ENCODE measurements around the gene HIVEP2. TPM values are rescaled to one million over a fixed set of nuclear protein-coding genes. Genes with fewer than 3 reads are reported as not detected.

HIVEP2 gene
- polyA plus RNA-seq, 2 of the 4 experiments (the other 2 are of a cell fraction), result 2.2 to 2.6 TPM

DNA sequence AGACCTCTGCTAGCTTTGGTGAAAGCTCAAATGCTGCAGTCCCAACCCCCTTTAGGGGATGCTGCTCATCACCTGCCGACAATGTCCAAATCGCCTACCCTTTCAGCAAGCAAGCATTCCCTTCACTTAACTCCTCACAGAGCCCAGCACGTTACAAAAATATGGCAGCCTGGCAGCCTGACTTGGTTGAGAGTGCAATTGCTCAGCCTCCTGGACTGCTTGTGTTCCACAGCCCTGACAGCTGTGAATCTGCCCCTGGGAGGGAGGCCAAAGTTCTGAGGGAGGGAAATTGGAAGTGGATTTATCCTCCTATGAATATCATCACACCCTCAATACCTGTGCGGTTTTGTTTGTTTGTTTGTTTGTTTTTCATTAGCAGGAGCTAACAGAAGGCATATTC lies 231.0 kb downstream of the HIVEP2 start (continued):
- TF ChIP-seq, protein P1, sequence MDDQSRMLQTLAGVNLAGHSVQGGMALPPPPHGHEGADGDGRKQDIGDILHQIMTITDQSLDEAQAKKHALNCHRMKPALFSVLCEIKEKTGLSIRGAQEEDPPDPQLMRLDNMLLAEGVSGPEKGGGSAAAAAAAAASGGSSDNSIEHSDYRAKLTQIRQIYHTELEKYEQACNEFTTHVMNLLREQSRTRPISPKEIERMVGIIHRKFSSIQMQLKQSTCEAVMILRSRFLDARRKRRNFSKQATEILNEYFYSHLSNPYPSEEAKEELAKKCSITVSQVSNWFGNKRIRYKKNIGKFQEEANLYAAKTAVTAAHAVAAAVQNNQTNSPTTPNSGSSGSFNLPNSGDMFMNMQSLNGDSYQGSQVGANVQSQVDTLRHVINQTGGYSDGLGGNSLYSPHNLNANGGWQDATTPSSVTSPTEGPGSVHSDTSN (IDR thresholded peaks at IDR 0.05), result no peak
- no peak for TF ChIP-seq MAZ (IDR thresholded peaks at IDR 0.05; ENCODE audit: borderline replicate concordance, low read depth, low read length)
- no peak for TF ChIP-seq NPAS2 (CRISPR knock-in tag; IDR thresholded peaks at IDR 0.05; ENCODE audit: borderline replicate concordance)
- no peak for TF ChIP-seq CEBPB (IDR thresholded peaks at IDR 0.05)
- TF ChIP-seq MAFK (IDR thresholded peaks at IDR 0.05; ENCODE audit: partially characterized antibody), result no peak
- TF ChIP-seq, protein P2, sequence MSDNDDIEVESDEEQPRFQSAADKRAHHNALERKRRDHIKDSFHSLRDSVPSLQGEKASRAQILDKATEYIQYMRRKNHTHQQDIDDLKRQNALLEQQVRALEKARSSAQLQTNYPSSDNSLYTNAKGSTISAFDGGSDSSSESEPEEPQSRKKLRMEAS (IDR thresholded peaks at IDR 0.05), result no peak
- no peak for TF ChIP-seq HOXA7 (CRISPR knock-in tag; IDR thresholded peaks at IDR 0.05)
- no peak for TF ChIP-seq GATA3 (IDR thresholded peaks at IDR 0.05; ENCODE audit: borderline replicate concordance)

DNA sequence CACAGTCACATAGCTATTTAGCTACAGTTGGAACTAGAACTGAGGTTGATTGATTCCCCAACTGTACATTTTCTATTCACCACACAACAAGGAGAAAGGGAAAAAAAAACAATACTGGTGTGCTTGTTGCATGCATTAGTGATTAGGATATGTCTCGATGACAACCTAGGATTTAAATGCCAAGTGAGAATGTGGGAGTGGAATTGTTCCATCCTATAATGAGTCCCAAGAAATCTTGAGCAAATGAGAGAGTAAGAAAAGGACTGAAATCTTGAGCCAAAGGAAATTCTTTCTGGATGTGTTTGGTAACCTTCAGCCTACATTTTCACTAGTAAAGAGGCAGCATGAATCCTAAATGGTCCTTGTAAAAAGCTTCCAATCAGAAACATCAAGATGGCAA lies 232.7 kb downstream of the HIVEP2 start:
- WGBS (ENCODE audit: missing lambda C conversion rate), result 10% methylated on average over 1 of the region's 1 CpG
- POLR2A ChIA-PET, result no interaction called here
- no peak overlapping the region for H3K4me2 ChIP-seq
- TF ChIP-seq, protein P2 (IDR thresholded peaks at IDR 0.05), result no peak
- TF ChIP-seq EP300 (IDR thresholded peaks at IDR 0.05), result no peak
- TF ChIP-seq MAZ (IDR thresholded peaks at IDR 0.05; ENCODE audit: borderline replicate concordance, low read depth, low read length), result no peak
- no peak for TF ChIP-seq NR3C1 (IDR thresholded peaks at IDR 0.05)
- TF ChIP-seq HDAC2 (IDR thresholded peaks at IDR 0.05), result no peak
- TF ChIP-seq SMC3 (IDR thresholded peaks at IDR 0.05), result no peak
- no peak for TF ChIP-seq JUNB (IDR thresholded peaks at IDR 0.05)
- TF ChIP-seq FOSL2 (IDR thresholded peaks at IDR 0.05), result no peak
- TF ChIP-seq FOSL2 (CRISPR knock-in tag; IDR thresholded peaks at IDR 0.05), result no peak
- no peak for TF ChIP-seq KDM1A (IDR thresholded peaks at IDR 0.05; ENCODE audit: low read depth)
- no peak for TF ChIP-seq NPAS2 (CRISPR knock-in tag; IDR thresholded peaks at IDR 0.05; ENCODE audit: borderline replicate concordance)
- FAIRE-seq (no peak), ATAC-seq (no peak), DNase-seq (ENCODE audit: low read depth in 1 of 2, low spot score in 1 of 2) (no peak)
- H3K4me1 ChIP-seq, result no peaks in the 10 kb centered on the region
- H3K4me3 ChIP-seq, result no peak overlapping the region
- H3K27ac ChIP-seq, result no peak overlapping the region
- no peaks in the 10 kb centered on the region for H3K9me3 ChIP-seq
- CTCF ChIA-PET, result interaction anchor here (1.5 kb wide), 1 partner anchor 43 kb away, joined by 3 read pairs; no protein-coding TSS in a partner anchor

DNA sequence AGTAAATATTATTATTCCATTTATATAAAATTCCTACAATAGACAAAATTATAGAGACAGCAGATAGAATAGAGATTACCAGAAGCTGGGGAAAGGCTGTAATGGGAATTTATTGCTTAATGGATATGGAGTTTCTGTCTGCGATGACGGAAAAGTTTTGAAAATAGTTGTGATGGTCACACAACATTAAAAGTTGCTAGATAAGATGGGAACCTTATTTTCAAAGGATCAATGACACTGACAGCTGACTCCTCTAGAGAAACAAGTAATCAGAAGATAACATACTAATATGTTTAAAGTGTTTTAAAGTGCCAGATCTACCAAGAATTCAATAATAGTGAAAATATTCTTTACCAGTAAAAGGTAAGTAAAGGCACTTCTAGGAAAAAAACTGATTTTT lies 236.3 kb downstream of the HIVEP2 start:
- 89% methylated on average over 2 of the region's 2 CpGs for WGBS (ENCODE audit: missing lambda C conversion rate)
- H3K4me3 ChIP-seq, result no peak overlapping the region
- no peak for ATAC-seq
- DNase-seq (ENCODE audit: low read depth in 1 of 2, low spot score in 1 of 2), result no peak
- POLR2A ChIA-PET, result no interaction called here
- TF ChIP-seq GATA3 (IDR thresholded peaks at IDR 0.05; ENCODE audit: borderline replicate concordance), result no peak
- no peak for TF ChIP-seq RAD21 (conservative IDR thresholded peaks at IDR 0.05 in 1 of 2, IDR thresholded peaks at IDR 0.05 in 1 of 2)
- TF ChIP-seq BHLHE40 (IDR thresholded peaks at IDR 0.05; ENCODE audit: low read depth, low read length), result no peak
- TF ChIP-seq NR3C1 (IDR thresholded peaks at IDR 0.05), result no peak
- no peak for TF ChIP-seq TP53 (CRISPR knock-in tag; IDR thresholded peaks at IDR 0.05)
- no peak for TF ChIP-seq RFX5 (IDR thresholded peaks at IDR 0.05)
- TF ChIP-seq RARB (CRISPR knock-in tag; IDR thresholded peaks at IDR 0.05), result no peak
- no peak for TF ChIP-seq FOSL2 (IDR thresholded peaks at IDR 0.05)
- no peak for TF ChIP-seq FOSL2 (CRISPR knock-in tag; IDR thresholded peaks at IDR 0.05)
- TF ChIP-seq CBX8 (IDR thresholded peaks at IDR 0.05), result no peak
- no peak overlapping the region for H3K27ac ChIP-seq
- no peaks in the 10 kb centered on the region for H3K4me1 ChIP-seq
- no peak for FAIRE-seq
- CTCF ChIA-PET, result no interaction called here
- no peak overlapping the region for H3K4me2 ChIP-seq
- no peaks in the 10 kb centered on the region for H3K9me3 ChIP-seq

DNA sequence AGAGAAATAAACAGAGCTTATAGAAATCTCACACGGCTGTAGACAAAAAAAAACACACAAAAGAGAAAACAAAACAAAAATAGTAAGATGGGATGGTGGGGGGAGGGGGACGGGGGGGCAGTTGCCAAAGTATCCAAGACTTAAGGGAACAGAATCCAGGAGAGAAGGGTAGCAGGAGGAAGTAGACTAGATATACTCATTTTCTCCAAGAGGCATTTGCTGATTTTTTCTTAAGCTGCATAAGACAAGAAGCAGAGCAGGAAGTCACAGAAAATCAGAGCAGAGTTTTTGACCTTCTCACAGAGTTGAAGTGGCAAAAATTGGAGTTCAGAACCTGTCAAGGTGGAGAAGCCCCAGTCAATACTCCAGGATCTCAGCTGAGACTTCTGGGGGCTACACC lies 237.7 kb downstream of the HIVEP2 start:
- CTCF ChIA-PET, result interaction anchor here (1.1 kb wide), 1 partner anchor 15 kb away, joined by 3 read pairs; no protein-coding TSS in a partner anchor
- no peaks in the 10 kb centered on the region for H3K9me3 ChIP-seq
- POLR2A ChIA-PET, result no interaction called here
- H3K4me1 ChIP-seq, result no peaks in the 10 kb centered on the region
- no peak overlapping the region for H3K27ac ChIP-seq
- FAIRE-seq (no peak), DNase-seq (ENCODE audit: low read depth in 1 of 2, low spot score in 1 of 2) (no peak), ATAC-seq (no peak)
- no peak overlapping the region for H3K4me2 ChIP-seq
- H3K4me3 ChIP-seq, result no peak overlapping the region
- WGBS (ENCODE audit: missing lambda C conversion rate), result 19% methylated on average over 2 of the region's 2 CpGs
- TF ChIP-seq POLR2AphosphoS2 (conservative IDR thresholded peaks at IDR 0.05; ENCODE audit: low read length) (no peak), CEBPB (IDR thresholded peaks at IDR 0.05) (no peak), HOXB5 (CRISPR knock-in tag; IDR thresholded peaks at IDR 0.05) (no peak), RCOR1 (IDR thresholded peaks at IDR 0.05; ENCODE audit: low read depth, low read length) (no peak), NPAS2 (CRISPR knock-in tag; IDR thresholded peaks at IDR 0.05; ENCODE audit: borderline replicate concordance) (no peak), BHLHE40 (IDR thresholded peaks at IDR 0.05; ENCODE audit: low read depth, low read length) (no peak), EHMT2 (IDR thresholded peaks at IDR 0.05; ENCODE audit: low read depth) (no peak), EP300 (IDR thresholded peaks at IDR 0.05) (no peak)
- TF ChIP-seq, protein P3, sequence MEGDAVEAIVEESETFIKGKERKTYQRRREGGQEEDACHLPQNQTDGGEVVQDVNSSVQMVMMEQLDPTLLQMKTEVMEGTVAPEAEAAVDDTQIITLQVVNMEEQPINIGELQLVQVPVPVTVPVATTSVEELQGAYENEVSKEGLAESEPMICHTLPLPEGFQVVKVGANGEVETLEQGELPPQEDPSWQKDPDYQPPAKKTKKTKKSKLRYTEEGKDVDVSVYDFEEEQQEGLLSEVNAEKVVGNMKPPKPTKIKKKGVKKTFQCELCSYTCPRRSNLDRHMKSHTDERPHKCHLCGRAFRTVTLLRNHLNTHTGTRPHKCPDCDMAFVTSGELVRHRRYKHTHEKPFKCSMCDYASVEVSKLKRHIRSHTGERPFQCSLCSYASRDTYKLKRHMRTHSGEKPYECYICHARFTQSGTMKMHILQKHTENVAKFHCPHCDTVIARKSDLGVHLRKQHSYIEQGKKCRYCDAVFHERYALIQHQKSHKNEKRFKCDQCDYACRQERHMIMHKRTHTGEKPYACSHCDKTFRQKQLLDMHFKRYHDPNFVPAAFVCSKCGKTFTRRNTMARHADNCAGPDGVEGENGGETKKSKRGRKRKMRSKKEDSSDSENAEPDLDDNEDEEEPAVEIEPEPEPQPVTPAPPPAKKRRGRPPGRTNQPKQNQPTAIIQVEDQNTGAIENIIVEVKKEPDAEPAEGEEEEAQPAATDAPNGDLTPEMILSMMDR (IDR thresholded peaks at IDR 0.05), result no peak
- TF ChIP-seq, protein P4, sequence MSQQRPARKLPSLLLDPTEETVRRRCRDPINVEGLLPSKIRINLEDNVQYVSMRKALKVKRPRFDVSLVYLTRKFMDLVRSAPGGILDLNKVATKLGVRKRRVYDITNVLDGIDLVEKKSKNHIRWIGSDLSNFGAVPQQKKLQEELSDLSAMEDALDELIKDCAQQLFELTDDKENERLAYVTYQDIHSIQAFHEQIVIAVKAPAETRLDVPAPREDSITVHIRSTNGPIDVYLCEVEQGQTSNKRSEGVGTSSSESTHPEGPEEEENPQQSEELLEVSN (IDR thresholded peaks at IDR 0.05; ENCODE audit: borderline replicate concordance, low read depth), result no peak
- TF ChIP-seq, protein P5, sequence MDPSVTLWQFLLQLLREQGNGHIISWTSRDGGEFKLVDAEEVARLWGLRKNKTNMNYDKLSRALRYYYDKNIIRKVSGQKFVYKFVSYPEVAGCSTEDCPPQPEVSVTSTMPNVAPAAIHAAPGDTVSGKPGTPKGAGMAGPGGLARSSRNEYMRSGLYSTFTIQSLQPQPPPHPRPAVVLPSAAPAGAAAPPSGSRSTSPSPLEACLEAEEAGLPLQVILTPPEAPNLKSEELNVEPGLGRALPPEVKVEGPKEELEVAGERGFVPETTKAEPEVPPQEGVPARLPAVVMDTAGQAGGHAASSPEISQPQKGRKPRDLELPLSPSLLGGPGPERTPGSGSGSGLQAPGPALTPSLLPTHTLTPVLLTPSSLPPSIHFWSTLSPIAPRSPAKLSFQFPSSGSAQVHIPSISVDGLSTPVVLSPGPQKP (IDR thresholded peaks at IDR 0.05; ENCODE audit: low read depth, low read length), result no peak
- TF ChIP-seq, protein P2 (IDR thresholded peaks at IDR 0.05), result no peak
